Esophagus muscularis mucosa (tissue), 3 donors: Measurements from ENCODE around the gene NT5M.

Experiments
- CTCF ChIP-seq, 3 experiments: fragments of 200-600 bp in 2 of 3; fragments of 450-650 bp in 1 of 3; sonication (generic) in 2 of 3; IDR thresholded peaks; one replicate each; pipeline ENCODE4 v1.5.1; 2017 to 2019; ENCODE audit warnings: antibody characterized with exemption in 3 of 3, mild to moderate bottlenecking in 2 of 3, moderate library complexity in 1 of 3
- POLR2A ChIP-seq: fragments of 450-650 bp; IDR thresholded peaks from one replicate; pipeline ENCODE4 v1.6.1; 2017; ENCODE audit warnings: antibody characterized with exemption, moderate library complexity, mild to moderate bottlenecking, low read depth
- POLR2AphosphoS5 ChIP-seq, 2 donors: sonication (generic); formaldehyde crosslinking; IDR thresholded peaks; one replicate each; pipeline ENCODE4 v1.6.1; 2017; ENCODE audit warnings: antibody characterized with exemption in 2 of 2

GRCh38 chr17:17387498-17388362, 84.6 kb downstream of the NT5M start:
- TF ChIP-seq CTCF (IDR thresholded peaks at IDR 0.05) (no peak), POLR2A (no peak), POLR2AphosphoS5 (IDR thresholded peaks at IDR 0.05) (no peak)
